Stimulated activated CD4-positive, alpha-beta T cell treated with anti-CD3 and anti-CD28 coated beads, Interleukin-12 subunit alpha, Interleukin-12 subunit beta, amount 100 ng/mL, for 4 hours (primary cell): ENCODE data around the gene QPRT.
"Not testable (repeated sequence)": the region's sequence is repeated elsewhere in the genome, so short reads cannot be mapped to it uniquely, and the experiment has no call there.

Experiments
- DNase-seq: peaks from one replicate; pipeline ENCODE4 v3.0.0-alpha.2; 2020

Gene QPRT

GRCh38 chr16:29694384-29695195 lies 15.6 kb downstream of the QPRT start:
- DNase-seq = no peak

GRCh38 chr16:29695675-29696074 lies 16.7 kb downstream of the QPRT start:
- not testable (repeated sequence) for DNase-seq

DNA sequence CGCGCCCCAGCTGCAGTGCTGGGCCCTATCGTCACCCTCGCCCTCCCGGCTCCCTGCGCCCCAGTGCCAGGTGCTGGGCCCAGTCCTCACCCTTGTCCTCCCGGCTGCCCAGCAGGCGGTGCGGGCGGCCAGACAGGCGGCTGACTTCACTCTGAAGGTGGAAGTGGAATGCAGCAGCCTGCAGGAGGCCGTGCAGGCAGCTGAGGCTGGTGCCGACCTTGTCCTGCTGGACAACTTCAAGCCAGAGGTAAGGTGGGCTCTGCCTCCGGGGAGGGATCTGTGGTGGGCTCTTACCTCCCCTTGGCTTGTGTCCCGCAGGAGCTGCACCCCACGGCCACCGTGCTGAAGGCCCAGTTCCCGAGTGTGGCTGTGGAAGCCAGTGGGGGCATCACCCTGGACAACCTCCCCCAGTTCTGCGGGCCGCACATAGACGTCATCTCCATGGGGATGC lies 17.9 kb downstream of the QPRT start:
- no peak for DNase-seq

DNA sequence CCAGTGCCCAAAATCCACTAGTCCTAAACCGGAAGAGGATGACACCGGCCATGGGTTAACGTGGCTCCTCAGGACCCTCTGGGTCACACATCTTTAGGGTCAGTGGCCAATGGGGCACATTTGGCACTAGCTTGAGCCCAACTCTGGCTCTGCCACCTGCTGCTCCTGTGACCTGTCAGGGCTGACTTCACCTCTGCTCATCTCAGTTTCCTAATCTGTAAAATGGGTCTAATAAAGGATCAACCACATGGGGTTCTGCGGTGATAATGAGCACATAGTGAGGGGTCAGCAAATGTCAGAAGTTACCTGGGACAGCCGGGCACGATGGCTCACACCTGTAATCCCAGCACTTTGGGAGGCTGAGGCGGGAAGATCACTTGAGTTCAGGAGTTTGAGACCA lies 18.4 kb downstream of the QPRT start:
- no peak for DNase-seq

GRCh38 chr16:29698042-29698441 lies 19.1 kb downstream of the QPRT start:
- DNase-seq = no peak

DNA sequence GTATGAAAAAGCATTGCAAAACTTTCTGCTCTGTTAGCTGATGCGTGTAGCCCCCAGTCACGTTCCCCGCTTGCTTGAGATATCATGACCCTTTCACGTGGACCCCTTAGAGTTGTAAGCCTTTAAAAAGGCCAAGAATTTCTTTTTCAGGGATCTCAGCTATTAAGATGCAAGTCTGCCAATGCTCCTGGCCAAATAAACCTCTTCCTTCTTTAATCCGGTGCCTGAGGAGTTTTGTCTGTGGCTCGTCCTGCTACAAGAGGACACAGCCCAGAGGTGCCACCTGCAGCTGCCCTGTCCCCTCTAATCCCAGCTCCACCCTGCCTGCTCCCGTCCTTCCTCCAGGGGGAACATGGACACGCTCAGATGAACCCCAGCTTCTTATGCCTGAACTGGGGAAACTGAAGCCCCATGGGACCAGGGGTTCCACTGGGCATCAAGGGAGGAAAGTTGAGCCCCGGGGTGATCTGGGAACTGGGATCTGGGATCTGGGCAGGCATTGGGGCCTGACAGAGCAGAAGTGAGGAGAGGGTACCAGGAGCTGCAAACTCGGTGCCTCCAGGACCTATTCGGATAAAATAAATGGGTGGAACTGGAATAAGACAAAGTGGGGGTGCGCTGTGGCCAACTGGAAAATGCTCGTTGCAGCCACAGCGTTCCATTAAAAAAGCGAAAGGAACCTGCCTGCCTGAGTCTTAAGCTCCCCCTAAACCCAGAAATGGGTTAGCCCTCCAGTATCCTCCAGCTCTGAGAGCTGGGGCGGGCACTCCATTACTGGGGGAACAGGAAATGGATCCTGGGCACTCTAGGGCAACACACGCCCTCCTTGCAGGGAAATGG lies 19.7 kb downstream of the QPRT start:
- DNase-seq = no peak

DNA sequence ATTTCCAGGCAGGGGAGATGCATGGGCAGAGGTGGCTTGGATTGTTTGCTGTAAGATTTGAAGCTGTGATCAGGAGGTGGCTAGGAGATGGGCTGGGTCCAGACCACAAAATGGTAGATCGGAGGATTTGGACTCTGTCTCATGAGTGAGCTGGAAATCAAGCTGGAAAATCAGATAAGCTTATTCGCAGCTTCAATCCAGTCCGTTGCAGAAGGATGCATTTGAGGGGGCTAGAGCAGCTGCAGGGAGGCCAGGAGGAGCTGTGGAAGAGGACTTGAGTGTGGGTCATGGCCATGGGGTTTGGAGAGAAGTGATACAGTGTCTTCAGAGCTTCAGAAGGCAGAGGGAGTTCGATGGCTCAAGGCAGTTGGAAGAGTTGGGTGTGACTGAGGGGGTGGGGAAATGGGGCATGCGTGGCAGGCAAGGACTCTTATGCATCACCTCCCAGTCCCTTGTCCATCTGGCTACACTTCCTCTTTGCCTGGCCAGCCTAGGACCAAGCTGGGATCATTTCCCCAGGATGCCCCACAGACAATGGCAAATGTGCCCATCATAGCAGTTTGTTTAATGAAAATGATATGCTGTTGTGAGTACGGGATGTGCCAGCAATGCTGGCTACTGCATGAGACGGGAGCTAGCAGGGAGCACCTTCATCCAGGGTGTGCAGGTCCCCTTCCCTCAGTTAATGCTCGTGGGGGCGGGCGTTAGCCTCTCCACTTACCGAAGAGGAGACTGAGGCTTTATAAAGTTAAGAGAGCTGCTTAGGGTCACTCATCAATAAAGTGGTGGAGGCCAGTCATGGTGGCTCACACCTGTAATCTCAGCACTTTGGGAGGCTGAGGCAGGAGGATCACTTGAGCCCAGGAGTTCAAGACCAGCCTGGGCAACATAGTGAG lies 20.6 kb downstream of the QPRT start:
- no peak for DNase-seq

DNA sequence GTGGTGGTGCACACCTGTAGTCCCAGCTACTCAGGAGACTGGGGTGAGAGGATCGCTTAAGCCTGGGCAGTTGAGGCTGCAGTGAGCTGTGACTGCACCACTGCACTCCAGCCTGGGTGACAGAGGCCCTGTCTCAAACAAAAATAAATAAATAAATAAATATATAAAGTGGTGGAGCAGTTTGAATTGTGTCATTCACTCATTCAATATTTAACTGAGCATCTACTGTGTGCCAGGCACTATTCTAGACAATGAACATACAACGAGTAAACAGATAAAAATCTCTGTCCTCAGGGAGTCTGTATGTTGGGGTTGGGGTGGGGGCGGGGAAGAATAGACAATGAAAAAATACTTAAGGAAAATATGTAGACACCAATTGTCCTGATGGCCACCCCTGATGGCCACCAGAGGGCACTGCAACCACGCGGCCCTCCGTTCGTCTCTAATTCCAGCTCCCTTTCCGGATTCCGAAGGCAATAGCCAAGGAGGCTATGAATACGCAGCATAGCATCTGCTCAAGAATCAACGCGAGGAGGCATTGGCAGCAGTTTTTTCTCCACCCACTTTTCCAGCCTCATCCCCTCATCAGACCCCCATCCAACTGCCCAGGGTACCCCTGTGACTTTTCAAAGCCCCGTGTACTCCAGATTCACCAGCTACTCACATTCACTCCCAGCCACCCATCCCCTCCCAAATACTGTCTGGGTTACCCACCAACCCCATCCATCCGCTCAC lies 21.4 kb downstream of the QPRT start:
- peak; percentile 68 for DNase-seq

DNA sequence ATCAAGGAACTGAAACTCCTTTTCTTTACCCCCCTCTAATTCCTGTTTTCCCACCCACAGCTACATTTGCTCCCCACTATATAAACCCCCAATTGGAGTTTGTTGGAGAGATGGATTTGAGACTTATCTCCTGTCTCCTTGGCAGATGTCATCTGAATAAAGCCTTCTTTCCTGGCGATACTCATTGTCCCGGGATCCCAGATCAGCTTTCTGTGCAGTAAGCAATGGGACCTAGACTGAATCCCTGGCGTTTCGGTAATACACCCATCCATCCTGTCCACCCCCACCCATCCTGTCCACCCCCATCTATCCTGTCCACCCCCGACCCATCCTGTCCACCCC lies 22.2 kb downstream of the QPRT start:
- no peak for DNase-seq

DNA sequence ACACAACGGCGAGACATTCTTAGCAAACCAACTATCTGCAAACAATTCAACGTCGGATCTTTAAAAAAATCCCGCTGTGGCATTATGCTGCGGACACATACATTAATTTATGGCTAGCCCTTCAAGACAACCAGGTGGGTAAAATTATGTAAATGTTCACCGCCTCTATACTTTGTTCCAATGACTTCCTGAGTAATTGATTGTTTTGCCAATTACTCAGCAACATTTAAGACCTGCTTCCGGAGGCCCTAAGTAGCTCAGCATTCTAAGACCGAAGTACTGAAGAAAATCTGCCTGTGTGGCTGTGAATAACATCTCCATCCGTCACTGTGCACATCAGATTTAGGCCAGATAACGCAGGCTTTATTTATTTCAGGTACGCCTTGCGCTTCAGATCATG lies 23.3 kb downstream of the QPRT start:
- no peak for DNase-seq

- DNase-seq = no peak
Measured at GRCh38 chr16:29705030-29705429, 26.1 kb downstream of the QPRT start.

- not testable (repeated sequence) for DNase-seq
Measured at GRCh38 chr16:29707160-29707559, 28.2 kb downstream of the QPRT start.

DNA sequence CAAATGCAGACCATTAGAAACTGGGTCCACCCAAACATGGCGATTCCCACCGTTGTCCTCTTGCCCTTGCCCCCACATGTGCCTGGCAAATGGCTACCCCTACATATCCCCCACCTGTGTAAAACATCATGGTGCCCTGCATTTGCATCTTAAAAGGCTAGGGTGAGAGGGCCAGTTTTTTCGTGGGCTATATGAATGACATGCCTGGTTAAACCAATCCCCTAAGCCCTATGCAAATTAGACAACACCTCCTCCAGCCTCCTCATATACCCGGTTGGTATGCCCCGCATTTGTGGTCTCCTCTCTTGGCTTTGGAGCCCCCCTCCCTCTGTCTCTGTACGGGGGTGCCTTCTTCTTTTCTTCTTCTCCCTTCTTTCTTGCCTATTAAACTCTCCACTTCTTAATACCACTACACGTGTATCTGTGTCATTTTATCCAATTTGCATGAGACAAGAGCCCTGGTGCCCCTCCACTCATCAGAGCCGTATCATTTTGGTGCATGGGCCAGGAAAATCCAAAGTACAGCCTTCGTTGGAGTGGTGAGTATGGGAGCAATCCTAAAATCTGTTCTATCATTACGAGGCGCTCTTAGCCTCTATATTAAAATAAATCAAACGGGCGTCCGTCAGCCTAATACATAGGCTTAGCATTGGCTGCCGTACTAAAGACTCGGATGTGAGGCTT lies 30.1 kb downstream of the QPRT start:
- DNase-seq = no peak

GRCh38 chr16:29709657-29710056 lies 30.7 kb downstream of the QPRT start:
- DNase-seq = not testable (repeated sequence)

GRCh38 chr16:29710227-29711219 lies 31.5 kb downstream of the QPRT start:
- DNase-seq = no peak

DNA sequence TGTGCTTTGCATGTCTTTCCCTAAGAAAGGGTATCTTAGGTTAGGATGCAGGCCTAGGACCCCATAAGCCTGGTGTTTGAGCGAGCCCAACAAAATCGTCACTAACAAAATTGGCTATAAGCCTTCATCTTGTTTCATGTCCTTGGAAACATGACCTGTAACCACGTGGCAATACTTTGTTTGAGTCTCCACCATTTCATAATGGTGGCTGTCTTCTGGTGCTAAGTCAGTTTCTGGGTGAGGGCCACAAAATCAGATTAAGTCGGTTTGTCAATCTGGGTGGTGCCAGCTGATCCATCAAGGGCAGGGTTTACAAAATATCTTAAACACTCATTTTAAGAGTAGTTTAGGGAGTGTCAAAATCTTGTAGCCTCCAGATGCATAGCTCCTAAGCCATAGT lies 33.8 kb downstream of the QPRT start:
- no peak for DNase-seq

DNA sequence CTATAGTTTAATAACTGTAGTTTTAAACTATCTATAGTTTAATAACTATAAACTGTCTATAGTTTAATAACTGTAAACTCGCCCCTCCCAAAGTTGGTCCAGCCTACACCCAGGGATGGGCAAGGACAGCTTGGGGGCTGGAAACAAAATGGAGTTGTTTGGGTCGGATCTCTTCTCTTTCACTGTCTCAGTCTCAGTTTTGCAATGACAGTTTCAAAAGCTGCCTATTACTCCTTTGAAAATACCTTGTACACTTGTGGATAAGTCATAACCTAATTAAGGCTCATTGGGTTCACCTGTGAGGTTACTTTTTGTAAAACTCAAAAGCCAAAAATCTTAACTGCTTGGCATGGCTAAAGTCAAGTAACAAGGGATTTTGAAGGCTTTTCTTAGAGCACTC lies 35.4 kb downstream of the QPRT start:
- DNase-seq = no peak

- DNase-seq = no peak
Measured at GRCh38 chr16:29714972-29715371, 36.0 kb downstream of the QPRT start.

- no peak for DNase-seq
Measured at GRCh38 chr16:29717113-29717512, 38.1 kb downstream of the QPRT start.

DNA sequence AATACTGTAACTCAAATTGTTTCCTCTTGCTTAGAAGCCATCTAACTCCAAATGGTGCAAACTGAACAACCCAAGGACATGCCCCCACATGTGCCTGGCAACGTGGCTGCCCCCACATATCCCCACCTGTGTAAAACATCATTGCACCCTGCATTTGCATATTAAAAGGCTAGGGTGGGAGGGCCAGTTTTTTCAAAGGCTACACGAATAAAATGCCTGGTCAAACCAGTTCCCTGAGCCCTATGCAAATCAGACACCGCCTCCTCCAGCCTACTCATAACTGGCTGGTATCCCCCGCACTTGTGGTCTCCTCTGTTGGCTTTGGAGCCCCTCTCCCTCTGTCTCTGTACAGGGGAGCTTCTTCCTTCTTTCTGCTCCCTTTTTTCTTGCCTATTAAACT lies 40.1 kb downstream of the QPRT start:
- no peak for DNase-seq

GRCh38 chr16:29720703-29721102 lies 41.7 kb downstream of the QPRT start:
- DNase-seq = no peak
